GM23338 (cell line): ENCODE results near the gene ZG16B. TPM values are rescaled to one million over a fixed set of nuclear protein-coding genes. Genes with fewer than 3 reads are reported as not detected.

Source experiments
- ATAC-seq: fragments of 200-7000 bp; cut with Tn5 transposase; 3 replicates; pipeline ENCODE4 v1.9.1; 2020
- DNase-seq: peaks from one replicate; pipeline ENCODE4 v3.0.0-alpha.2; 2015; ENCODE audit warnings: low spot score
- H2AFZ ChIP-seq: fragments of 200-600 bp; sonication (generic); 2 replicates; pipeline ENCODE4 v1.8.0; 2016; ENCODE audit warnings: antibody characterized with exemption, mild to moderate bottlenecking, moderate library complexity
- H3F3A ChIP-seq: fragments of 200-600 bp; sonication (generic); replicated peaks from 2 replicates; pipeline ENCODE4 v1.8.0; 2017; ENCODE audit warnings: antibody characterized with exemption, mixed run types, low read depth
- H3K27ac ChIP-seq: fragments of 200-600 bp; sonication (generic); 2 replicates; pipeline ENCODE4 v1.6.1; 2016; ENCODE audit warnings: low read depth
- H3K27me3 ChIP-seq: fragments of 200-600 bp; sonication (generic); 2 replicates; pipeline ENCODE4 v1.8.0; 2016; ENCODE audit warnings: mild to moderate bottlenecking, mixed run types, moderate library complexity; ENCODE audit not compliant: insufficient read depth
- H3K36me3 ChIP-seq: fragments of 200-600 bp; sonication (generic); 2 replicates; pipeline ENCODE4 v1.8.0; 2016; ENCODE audit warnings: mild to moderate bottlenecking; ENCODE audit not compliant: insufficient read depth
- H3K4me1 ChIP-seq: fragments of 200-600 bp; sonication (generic); 2 replicates; pipeline ENCODE4 v1.8.0; 2016; ENCODE audit warnings: mild to moderate bottlenecking, moderate library complexity; ENCODE audit not compliant: insufficient read depth
- H3K4me2 ChIP-seq: fragments of 200-600 bp; sonication (generic); 2 replicates; pipeline ENCODE4 v1.7.1; 2017; ENCODE audit warnings: mixed run types
- H3K4me3 ChIP-seq: fragments of 200-600 bp; sonication (generic); 2 replicates; pipeline ENCODE4 v1.6.1; 2016; ENCODE audit warnings: mixed run types
- H3K79me2 ChIP-seq: fragments of 200-600 bp; sonication (generic); replicated peaks from 2 replicates; pipeline ENCODE4 v1.8.0; 2017; ENCODE audit warnings: mild to moderate bottlenecking; ENCODE audit not compliant: insufficient read depth
- H3K9me2 ChIP-seq: fragments of 200-600 bp; sonication (generic); 2 replicates; pipeline ENCODE4 v1.8.0; 2017; ENCODE audit not compliant: insufficient read depth
- H4K20me1 ChIP-seq: fragments of 200-600 bp; sonication (generic); replicated peaks from 2 replicates; pipeline ENCODE4 v1.8.0; 2017; ENCODE audit warnings: mild to moderate bottlenecking; ENCODE audit not compliant: insufficient read depth
- H3K27ac Mint-ChIP-seq: 2 replicates; pipeline ENCODE4 v1.8.0; 2020; ENCODE audit warnings: inconsistent platforms, mild to moderate bottlenecking, moderate library complexity, mixed read lengths
- H3K27me3 Mint-ChIP-seq: 3 replicates; pipeline ENCODE4 v1.8.0; 2022; ENCODE audit warnings: low read depth, mild to moderate bottlenecking, moderate library complexity, mixed read lengths, inconsistent platforms; ENCODE audit not compliant: insufficient read depth, poor library complexity
- H3K36me3 Mint-ChIP-seq: 3 replicates; pipeline ENCODE4 v1.8.0; 2021; ENCODE audit warnings: low read depth, mild to moderate bottlenecking, inconsistent platforms, moderate library complexity, mixed read lengths
- H3K4me1 Mint-ChIP-seq: 3 replicates; pipeline ENCODE4 v1.8.0; 2020; ENCODE audit warnings: mild to moderate bottlenecking, inconsistent platforms, mixed read lengths
- H3K4me3 Mint-ChIP-seq: 3 replicates; pipeline ENCODE4 v1.8.0; 2021; ENCODE audit warnings: moderate library complexity, mild to moderate bottlenecking, inconsistent platforms, mixed read lengths
- H3K9me3 Mint-ChIP-seq: 3 replicates; pipeline ENCODE4 v1.8.0; 2020; ENCODE audit warnings: moderate library complexity, mild to moderate bottlenecking, inconsistent platforms, mixed read lengths
- CTCF ChIP-seq, 2 experiments: fragments of 200-600 bp in 1 of 2; sonication (generic) in 1 of 2; conservative IDR thresholded peaks; 2 replicates each; pipeline versions ENCODE4 v1.5.1 to v1.6.1; 2016 to 2017; ENCODE audit warnings: antibody characterized with exemption in 2 of 2, low read depth in 2 of 2, mild to moderate bottlenecking in 2 of 2, moderate library complexity in 1 of 2
- EZH2phosphoT487 ChIP-seq: fragments of 200-600 bp; sonication (generic); IDR thresholded peaks from one replicate; pipeline ENCODE4 v1.8.1; 2018; ENCODE audit warnings: antibody characterized with exemption; ENCODE audit not compliant: unreplicated experiment
- REST ChIP-seq: IDR thresholded peaks from one replicate; pipeline ENCODE4 v1.6.1; 2018; ENCODE audit warnings: antibody characterized with exemption; ENCODE audit not compliant: unreplicated experiment
- ZNF462 ChIP-seq: fragments of 250-450 bp; sonication (Bioruptor Pico); IDR thresholded peaks from 2 replicates; pipeline ENCODE4 v1.5.0; 2020; ENCODE audit warnings: mild to moderate bottlenecking, moderate library complexity
- polyA plus RNA-seq: library from polyadenylated mRNA; unstranded; fragments of >200 nt; fragmentation: Nextera tagmentation; extraction: Ambion mirVana; gene quantifications from 2 replicates; pipeline ENCODE4 v1.2.1, GENCODE V29; 2016
- total RNA-seq: library from RNA; depleted of rRNA; stranded (reverse); fragments of >200 nt; shearing (Covaris generic); gene quantifications from 2 replicates; pipeline ENCODE4 v1.2.3, GENCODE V29; 2014

ZG16B gene
- total and polyA plus RNA-seq, 2 experiments from 2014 or later = not detected

GRCh38 chr16:2825049-2825742 is 4.9 kb upstream of the ZG16B start (continued):
- TF ChIP-seq REST = no peak

- no peak overlapping the region for H3K4me2 ChIP-seq
- peaks cover 5% of the 10 kb centered on the region for H3K27me3 Mint-ChIP-seq
- no peak overlapping the region for H3K27ac Mint-ChIP-seq
- no peaks in the 10 kb centered on the region for H3K36me3 ChIP-seq
- H3K4me3 ChIP-seq = no peak overlapping the region
- H3K27ac ChIP-seq = no peak overlapping the region
- no peaks in the 10 kb centered on the region for H3K9me2 ChIP-seq
- H3K36me3 Mint-ChIP-seq = no peaks in the 10 kb centered on the region
- H3K4me1 Mint-ChIP-seq = no peaks in the 10 kb centered on the region
- no peaks in the 10 kb centered on the region for H3K79me2 ChIP-seq
- H2AFZ ChIP-seq = no peak overlapping the region
- no peaks in the 10 kb centered on the region for H4K20me1 ChIP-seq
- H3K27me3 ChIP-seq = no peaks in the 10 kb centered on the region
- TF ChIP-seq EZH2phosphoT487 (no peak), ZNF462 (CRISPR knock-in tag) (no peak), REST (no peak), CTCF (conservative IDR thresholded peaks at IDR 0.05; ENCODE audit: low read depth in 2 of 2) (no peak)
- no peaks in the 10 kb centered on the region for H3K9me3 Mint-ChIP-seq
- H3K4me1 ChIP-seq = no peaks in the 10 kb centered on the region
- no peak overlapping the region; the same call in 2 of the 3 replicates for H3K4me3 Mint-ChIP-seq
- H3F3A ChIP-seq = no peaks in the 10 kb centered on the region
- no peak for ATAC-seq
- DNase-seq = no peak
Measured at GRCh38 chr16:2825906-2826305, 4.2 kb upstream of the ZG16B start.
